ENCODE measurements around the gene DBNL.

GRCh38 chr7:44071726-44072363 is 27.3 kb downstream of the DBNL start:
- TF ChIP-seq TAF1 (IDR thresholded peaks at IDR 0.05; ENCODE audit: borderline replicate concordance, low read depth, low read length) (no peak), POLR2AphosphoS5 (IDR thresholded peaks at IDR 0.05; ENCODE audit: low read depth, low read length) (no peak), POLR2A (IDR thresholded peaks at IDR 0.05; ENCODE audit: low read depth, low read length) (0 out of 2 replicates have a peak, but pooled peaks have one; percentile 14)
